ENCODE results near the gene CPA1.

GRCh38 chr7:130387306-130387627, 7.0 kb downstream of the CPA1 start:
- no peak for TF ChIP-seq CTCF (IDR thresholded peaks at IDR 0.05; ENCODE audit: low read depth, low read length)
- TF ChIP-seq EZH2phosphoT487 (IDR thresholded peaks at IDR 0.05; ENCODE audit: low read depth) = no peak

Measured in OCI-LY3 (cell line).